ENCODE data around the gene NSUN6.

NSUN6 gene

DNA sequence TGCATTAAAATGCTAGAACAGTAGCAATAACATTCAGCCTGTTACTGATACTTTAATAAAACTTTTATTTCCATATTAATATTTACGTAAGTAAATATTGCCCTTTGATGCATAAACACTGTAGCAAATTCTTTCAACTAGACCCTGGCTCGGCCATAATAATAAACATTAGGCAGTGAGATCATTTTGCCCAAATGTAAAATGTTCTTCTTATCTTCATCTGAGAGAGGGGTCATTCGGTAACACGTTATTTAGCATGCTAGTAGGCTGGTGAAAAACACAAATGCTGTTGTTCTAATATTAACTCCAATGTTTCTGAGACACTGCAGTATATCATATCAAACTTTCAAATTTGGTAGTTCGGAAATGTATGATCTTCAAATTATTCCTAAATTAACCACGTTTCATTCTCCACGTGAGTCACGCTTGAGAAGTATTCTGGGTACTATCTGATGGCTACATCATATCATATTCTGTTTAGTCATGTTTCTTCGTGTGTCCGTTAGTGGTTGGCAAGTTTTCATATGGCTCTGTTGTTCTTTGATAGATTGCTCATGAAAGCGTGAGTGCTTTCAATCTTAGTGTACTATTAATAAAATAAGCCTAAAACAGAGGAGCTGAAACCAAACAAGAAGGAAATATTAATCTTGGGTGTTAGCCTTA lies 145.8 kb downstream of the NSUN6 start:
- in situ Hi-C loops (cut with HindIII; ENCODE audit: low sequenced_read_pairs) = no loop called here

DNA sequence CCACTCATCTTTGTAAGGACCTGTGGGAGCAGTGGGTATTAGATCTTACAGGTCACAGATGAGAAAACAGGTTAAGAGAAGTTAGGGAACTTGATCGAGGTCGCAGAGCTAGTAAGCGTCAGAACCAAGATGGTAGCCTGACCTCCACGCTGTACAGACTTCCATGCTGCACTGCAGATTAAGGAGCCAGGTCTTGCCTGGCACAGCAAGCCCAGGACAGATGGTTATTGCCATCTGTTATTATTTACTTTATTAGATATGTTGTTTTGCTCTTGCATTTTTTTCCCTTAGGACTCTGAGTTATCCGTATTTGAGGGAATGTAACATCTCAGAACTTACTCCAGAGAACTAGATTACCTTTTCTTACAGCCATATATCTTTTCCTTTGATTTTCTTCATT lies 147.2 kb downstream of the NSUN6 start:
- in situ Hi-C loops (cut with HindIII; ENCODE audit: low sequenced_read_pairs) = no loop called here

DNA sequence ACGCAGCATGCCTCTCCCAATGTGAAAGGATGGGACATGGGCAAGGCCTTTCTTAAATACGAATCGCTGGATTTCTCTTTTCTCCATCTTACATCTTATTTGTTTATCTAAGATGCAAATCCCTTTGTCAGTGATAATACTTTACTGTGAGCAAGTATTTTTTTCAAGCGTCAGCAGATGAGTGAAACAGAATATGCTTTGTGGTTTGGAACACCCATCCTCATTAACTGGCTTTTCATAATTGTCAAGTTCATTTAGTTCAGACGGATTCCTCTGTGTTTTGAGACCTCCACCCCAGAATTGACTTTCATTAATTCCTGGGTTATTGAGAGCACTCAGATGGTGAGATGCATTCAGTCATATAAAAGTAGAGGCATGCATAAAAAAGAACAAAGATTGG lies 149.8 kb downstream of the NSUN6 start:
- in situ Hi-C loops (cut with HindIII; ENCODE audit: low sequenced_read_pairs) = no loop called here

DNA sequence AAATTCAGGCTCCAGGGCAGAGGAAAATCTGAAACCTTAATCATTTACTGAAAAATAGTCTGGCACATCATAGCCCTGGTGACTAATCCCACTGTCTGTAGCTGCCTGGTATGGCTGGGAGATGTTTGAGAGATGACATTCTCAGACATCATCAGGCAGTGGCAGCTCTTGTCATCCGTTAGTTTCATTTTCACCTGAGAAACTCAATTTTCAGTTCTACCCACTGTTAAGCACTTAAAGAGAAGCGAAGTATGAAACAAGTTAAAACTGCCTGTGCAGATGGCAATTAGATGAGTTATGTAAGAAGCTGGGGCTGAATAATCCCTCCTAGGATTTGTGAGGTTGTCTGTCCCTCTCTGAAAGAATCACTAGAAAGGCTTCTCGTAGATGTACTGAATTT lies 150.2 kb downstream of the NSUN6 start:
- in situ Hi-C loops (cut with HindIII; ENCODE audit: low sequenced_read_pairs) = no loop called here

DNA sequence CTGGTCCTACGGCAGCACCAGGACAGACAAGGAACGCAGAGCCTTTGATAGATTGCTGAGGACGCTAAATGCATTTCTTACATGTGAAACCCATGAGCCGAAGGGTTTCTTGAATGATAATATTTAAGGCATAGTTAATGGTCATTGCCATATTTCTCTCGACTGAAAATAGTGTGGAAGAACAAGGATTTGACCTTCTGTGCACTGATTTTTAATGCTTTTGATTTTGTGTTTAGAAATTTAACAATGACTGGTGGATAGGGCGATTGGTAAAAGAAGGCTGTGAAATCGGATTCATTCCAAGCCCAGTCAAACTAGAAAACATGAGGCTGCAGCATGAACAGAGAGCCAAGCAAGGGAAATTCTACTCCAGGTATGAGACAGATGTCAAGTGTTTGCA lies 150.8 kb downstream of the NSUN6 start:
- in situ Hi-C loops (cut with HindIII; ENCODE audit: low sequenced_read_pairs) = no loop called here

DNA sequence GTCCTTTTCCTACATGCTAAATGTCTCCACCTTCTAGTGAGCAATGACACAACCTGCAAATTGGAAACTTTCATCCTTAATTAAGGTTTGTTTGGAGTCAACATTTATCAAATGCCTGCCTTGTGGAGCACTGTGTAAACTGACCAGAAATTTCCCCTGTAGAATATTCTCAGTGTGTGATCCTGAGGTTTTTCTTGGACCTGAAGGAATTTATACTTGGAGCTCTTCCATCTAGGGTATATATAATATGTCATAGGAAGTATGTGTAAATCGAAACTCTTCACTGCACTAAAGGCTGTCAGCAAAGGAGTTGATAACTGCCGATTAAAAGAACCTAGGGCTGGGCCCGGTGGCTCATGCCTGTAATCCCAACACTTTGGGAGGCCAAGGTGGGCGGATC lies 152.4 kb downstream of the NSUN6 start:
- in situ Hi-C loops (cut with HindIII; ENCODE audit: low sequenced_read_pairs) = no loop called here

DNA sequence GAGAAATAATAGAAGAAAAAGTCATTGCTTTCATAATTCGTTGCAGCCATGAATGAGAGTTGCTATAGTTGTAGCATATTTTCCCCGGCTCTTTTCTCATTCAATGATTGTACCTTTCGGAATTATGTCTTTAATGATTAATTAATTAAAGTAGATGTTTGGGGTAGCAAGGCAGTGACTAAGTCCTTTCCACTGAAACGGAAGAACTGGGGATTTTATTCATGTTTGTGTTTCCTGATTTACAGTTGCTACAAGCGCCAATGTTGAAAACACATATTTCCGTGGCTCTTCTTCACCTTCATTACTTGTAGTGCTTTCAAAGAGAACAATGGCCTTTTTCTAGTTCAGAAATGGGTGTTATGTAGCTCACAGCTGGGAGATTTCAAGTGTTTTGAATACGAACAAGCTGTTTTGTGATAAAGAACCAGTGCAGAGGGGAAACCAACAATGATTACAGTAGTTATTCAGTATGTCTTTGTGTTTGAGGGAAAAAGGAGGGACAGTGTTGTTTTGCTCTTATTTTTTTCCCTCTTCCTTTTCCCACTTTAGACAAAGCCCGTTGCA lies 153.5 kb downstream of the NSUN6 start:
- in situ Hi-C loops (cut with HindIII; ENCODE audit: low sequenced_read_pairs) = no loop called here
